Activated naive CD8-positive, alpha-beta T cell treated with anti-CD3 and anti-CD28 coated beads for 36 hours (primary cell): Measurements from ENCODE around the gene SSX2IP. TPM values are rescaled to one million over a fixed set of nuclear protein-coding genes. Genes with fewer than 3 reads are reported as not detected.
"Not testable (repeated sequence)": the region's sequence is repeated elsewhere in the genome, so short reads cannot be mapped to it uniquely, and the experiment has no call there.

ENCODE experiments used
- DNase-seq: peaks from one replicate; pipeline ENCODE4 v3.0.0; 2021
- H3K27ac Mint-ChIP-seq: one replicate; pipeline ENCODE4 v1.8.0; 2022; ENCODE audit warnings: mild to moderate bottlenecking, moderate library complexity, mixed read lengths
- H3K27me3 Mint-ChIP-seq: one replicate; pipeline ENCODE4 v1.8.0; 2022; ENCODE audit warnings: mild to moderate bottlenecking, mixed read lengths
- H3K36me3 Mint-ChIP-seq: one replicate; pipeline ENCODE4 v1.8.0; 2021; ENCODE audit warnings: mild to moderate bottlenecking, mixed read lengths
- H3K4me1 Mint-ChIP-seq: one replicate; pipeline ENCODE4 v1.8.0; 2021; ENCODE audit warnings: mixed read lengths
- H3K4me3 Mint-ChIP-seq: one replicate; pipeline ENCODE4 v1.8.0; 2022; ENCODE audit warnings: mild to moderate bottlenecking, moderate library complexity, mixed read lengths
- H3K9me3 Mint-ChIP-seq: one replicate; pipeline ENCODE4 v1.8.0; 2022; ENCODE audit warnings: mixed read lengths
- total RNA-seq, 2 experiments: library from RNA; stranded (reverse); gene quantifications; one replicate each; pipeline ENCODE4 v1.2.3, GENCODE V29; 2021

SSX2IP gene
- total RNA-seq, 2 experiments from 2014 or later = 12.4 to 13.1 TPM

DNA sequence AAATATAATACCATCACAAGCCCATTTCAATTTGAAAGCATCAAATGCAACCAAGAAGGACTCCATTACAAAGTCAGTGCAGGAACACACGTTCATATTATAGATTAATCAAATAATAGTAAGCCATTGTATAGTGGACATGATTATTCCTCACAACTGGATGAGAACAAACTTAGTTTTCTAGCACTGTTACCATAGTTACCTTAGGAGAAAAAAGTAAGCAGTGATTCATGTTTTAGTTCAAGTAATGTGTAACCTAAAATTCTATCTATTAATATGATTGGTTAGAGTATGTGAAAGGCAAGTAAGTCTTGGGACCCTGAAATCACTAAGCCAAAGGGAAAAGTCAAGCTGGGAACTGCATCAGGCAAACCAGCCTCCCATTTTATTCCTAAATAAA, 15.2 kb downstream of the SSX2IP start:
- H3K36me3 Mint-ChIP-seq = peaks cover 10% of the 10 kb centered on the region
- H3K9me3 Mint-ChIP-seq = no peaks in the 10 kb centered on the region
- H3K4me3 Mint-ChIP-seq = no peak overlapping the region
- peaks cover 21% of the 10 kb centered on the region for H3K4me1 Mint-ChIP-seq
- no peaks in the 10 kb centered on the region for H3K27me3 Mint-ChIP-seq
- H3K27ac Mint-ChIP-seq = no peak overlapping the region
- no peak for DNase-seq

DNA sequence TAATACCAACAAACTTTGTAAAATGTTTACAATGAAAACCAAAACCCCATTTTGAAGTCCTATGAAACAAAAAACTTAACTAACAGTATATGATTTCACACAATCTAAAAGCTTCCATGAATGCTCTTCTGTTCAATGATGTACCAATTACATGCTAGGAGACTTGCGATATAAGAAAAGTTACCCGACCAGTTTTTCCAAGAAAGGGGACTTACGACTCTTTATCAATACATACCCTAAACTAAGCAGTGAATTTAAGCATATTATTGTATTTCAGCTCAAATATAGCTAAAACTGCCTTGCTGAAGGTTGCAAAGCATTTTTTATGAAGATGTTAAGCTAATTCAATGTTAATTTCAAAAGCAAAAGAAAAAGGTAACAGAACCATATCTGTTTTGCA, 15.6 kb downstream of the SSX2IP start:
- H3K27me3 Mint-ChIP-seq = no peaks in the 10 kb centered on the region
- H3K36me3 Mint-ChIP-seq = peaks cover 10% of the 10 kb centered on the region
- H3K4me1 Mint-ChIP-seq = peaks cover 21% of the 10 kb centered on the region
- no peak for DNase-seq
- H3K9me3 Mint-ChIP-seq = no peaks in the 10 kb centered on the region
- no peak overlapping the region for H3K4me3 Mint-ChIP-seq
- H3K27ac Mint-ChIP-seq = no peak overlapping the region

DNA sequence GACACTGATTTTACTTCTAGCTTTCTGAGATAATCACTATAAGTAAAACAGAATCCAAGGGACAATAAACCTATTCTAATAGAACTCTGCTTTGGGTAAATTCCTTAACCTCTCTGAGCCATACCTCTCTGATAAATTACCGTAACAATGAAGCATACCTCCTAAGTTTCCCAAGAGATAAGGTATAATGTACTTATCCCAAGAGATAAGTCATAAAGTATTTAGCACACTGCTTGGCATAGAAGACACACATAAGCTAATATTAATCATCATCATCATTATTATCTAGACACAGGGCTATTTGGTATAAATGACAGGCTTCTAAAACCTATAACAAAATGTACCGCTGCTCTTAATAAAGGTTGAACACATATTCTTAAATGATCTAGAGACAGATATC, 16.2 kb downstream of the SSX2IP start:
- Mint-ChIP-seq H3K27ac (no peak overlapping the region), H3K36me3 (peaks cover 10% of the 10 kb centered on the region), H3K4me3 (no peak overlapping the region), H3K4me1 (peaks cover 21% of the 10 kb centered on the region), H3K27me3 (no peaks in the 10 kb centered on the region), H3K9me3 (no peaks in the 10 kb centered on the region)
- no peak for DNase-seq

DNA sequence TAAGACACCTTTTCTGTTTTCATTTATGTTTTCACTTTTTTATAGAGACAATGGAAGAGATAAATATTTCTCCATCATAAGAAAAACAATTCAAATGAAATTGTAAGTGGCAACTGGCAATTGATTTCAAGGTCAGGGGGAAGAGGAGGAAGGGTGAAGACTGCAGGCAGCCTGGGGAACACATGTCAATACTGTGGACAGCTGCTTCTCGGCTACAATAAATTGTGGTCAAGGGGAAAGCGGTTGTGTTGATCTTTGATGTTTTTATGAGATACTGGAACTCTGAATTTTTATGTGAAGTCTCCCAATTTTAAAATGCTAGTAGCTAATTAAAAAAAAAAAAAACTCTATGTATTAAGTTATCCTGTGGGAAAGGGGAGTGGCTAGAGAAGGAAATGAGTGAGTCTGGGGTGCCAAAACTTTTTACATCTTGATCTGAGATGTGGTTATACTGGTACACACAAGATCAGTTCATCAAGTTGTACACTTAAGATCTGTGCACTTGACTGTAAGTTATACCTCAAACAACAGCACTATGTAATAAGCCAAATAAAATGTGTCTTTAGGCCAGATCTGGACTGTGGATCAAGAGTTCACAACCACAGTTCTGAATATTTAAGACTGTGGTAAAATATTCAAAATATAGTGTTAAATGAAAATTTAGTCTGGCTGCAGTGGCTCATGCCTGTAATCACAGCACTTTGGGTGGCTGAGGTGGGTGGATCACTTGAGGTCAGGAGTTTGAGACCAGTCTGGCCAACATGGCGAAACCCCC, 18.0 kb downstream of the SSX2IP start:
- H3K4me3 Mint-ChIP-seq = no peak overlapping the region
- H3K27ac Mint-ChIP-seq = no peak overlapping the region
- peaks cover 3% of the 10 kb centered on the region for H3K36me3 Mint-ChIP-seq
- no peaks in the 10 kb centered on the region for H3K9me3 Mint-ChIP-seq
- no peaks in the 10 kb centered on the region for H3K27me3 Mint-ChIP-seq
- no peak for DNase-seq
- H3K4me1 Mint-ChIP-seq = peaks cover 21% of the 10 kb centered on the region

DNA sequence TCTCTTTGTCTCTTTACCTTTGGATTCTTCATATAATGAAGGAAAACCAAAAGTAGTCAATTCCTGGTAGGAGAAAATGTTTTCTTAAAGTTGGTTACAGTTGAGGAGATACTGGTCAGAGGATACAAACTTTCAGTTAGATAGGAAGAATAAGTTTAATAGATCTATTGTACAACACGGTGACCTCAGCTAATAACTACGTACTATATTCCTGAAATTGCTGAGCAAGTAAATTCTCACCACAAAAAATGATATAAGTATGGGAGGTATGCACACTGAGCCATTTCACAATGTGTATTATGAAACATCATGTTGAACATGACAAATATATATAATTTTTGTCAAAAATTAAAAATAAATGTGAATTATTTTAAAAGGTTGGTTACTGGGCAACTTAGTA, 20.4 kb downstream of the SSX2IP start:
- H3K4me3 Mint-ChIP-seq = no peak overlapping the region

DNA sequence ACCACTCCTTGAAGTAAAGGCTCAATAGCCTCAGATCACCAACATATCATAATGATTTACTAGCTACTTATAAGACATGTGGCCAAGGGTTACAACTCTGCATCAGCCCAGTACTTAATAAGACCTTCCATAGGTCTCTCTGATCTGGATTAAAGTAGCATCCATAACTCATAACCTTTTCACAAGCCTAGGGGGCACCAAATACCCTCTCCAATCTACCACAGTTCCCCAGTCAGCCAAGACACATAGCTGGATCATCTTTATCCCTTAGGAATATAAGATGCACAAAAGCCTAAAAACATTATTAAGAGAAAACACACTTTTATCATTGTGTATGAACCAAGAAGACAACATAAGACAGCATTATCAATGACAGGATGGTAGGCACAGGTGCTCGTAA, 22.1 kb downstream of the SSX2IP start:
- H3K4me1 Mint-ChIP-seq = peaks cover 9% of the 10 kb centered on the region
- H3K9me3 Mint-ChIP-seq = no peaks in the 10 kb centered on the region
- H3K27ac Mint-ChIP-seq = no peak overlapping the region
- no peaks in the 10 kb centered on the region for H3K27me3 Mint-ChIP-seq
- H3K4me3 Mint-ChIP-seq = no peak overlapping the region
- no peaks in the 10 kb centered on the region for H3K36me3 Mint-ChIP-seq
- no peak for DNase-seq

More for the DNA sequence above, 20.4 kb downstream of the SSX2IP start:
- H3K4me1 Mint-ChIP-seq = peaks cover 20% of the 10 kb centered on the region
- H3K9me3 Mint-ChIP-seq = no peaks in the 10 kb centered on the region
- DNase-seq = no peak
- no peak overlapping the region for H3K27ac Mint-ChIP-seq
- H3K27me3 Mint-ChIP-seq = no peaks in the 10 kb centered on the region
- H3K36me3 Mint-ChIP-seq = no peaks in the 10 kb centered on the region

DNA sequence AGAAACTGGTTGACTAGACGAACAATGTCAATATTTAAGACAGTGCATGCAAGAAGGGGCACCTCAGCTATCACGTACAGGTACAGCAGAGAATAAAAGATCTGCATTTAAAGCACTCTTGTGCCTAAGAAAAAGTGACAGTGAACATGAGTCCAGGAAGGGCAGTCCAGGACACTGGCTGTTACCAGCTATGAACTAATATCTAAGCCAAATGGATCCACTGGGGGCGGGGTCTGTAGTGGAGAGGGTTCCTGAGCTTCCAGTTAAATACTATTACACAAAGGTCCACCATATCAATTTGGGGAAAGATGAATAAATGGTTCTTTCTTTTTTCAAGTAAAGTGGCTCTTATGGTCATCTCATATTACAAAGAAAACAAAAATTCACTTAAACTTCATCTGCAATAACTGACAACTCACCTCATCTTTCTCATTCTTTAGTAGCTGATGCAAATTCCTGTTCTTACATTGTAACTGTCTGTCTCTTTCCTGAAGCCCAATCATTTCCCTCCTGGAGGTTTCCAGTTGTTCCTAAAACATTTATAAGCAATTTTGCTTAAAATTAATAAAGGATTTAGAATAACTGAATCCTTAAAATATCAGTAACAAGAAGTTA, 24.5 kb downstream of the SSX2IP start:
- peaks cover 6% of the 10 kb centered on the region for H3K36me3 Mint-ChIP-seq
- H3K27ac Mint-ChIP-seq = no peak overlapping the region
- H3K27me3 Mint-ChIP-seq = no peaks in the 10 kb centered on the region
- no peaks in the 10 kb centered on the region for H3K4me1 Mint-ChIP-seq
- H3K9me3 Mint-ChIP-seq = no peaks in the 10 kb centered on the region
- no peak overlapping the region for H3K4me3 Mint-ChIP-seq
- DNase-seq = no peak

DNA sequence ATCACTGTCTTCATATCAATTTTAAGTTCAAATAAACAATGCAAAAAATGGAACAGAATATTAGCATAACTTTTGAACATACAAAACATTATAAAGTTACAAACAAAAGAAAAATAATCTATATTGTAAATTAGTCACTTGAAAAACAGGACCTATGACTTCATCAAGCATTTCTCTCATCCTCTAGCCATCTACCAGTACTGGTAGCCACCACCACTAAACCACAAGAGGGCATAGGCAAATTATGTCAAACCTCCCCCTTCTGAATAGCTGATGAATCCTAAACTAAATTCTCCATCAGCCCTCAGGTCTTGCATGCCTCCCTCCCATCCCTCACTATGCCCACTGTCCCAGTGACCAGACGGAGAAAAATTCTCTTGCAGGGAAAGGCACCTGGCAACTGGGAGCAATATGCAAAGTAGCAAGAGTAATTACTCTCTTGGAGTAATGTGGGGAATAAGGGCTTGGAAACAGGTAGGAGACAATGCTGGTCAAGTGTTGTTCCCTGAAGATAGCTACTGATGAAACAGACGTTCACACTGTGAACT, 37.1 kb downstream of the SSX2IP start:
- H3K27ac Mint-ChIP-seq = no peak overlapping the region
- H3K4me1 Mint-ChIP-seq = no peaks in the 10 kb centered on the region
- H3K36me3 Mint-ChIP-seq = peaks cover 7% of the 10 kb centered on the region
- no peaks in the 10 kb centered on the region for H3K9me3 Mint-ChIP-seq
- DNase-seq = no peak
- no peak overlapping the region for H3K4me3 Mint-ChIP-seq
- H3K27me3 Mint-ChIP-seq = no peaks in the 10 kb centered on the region

DNA sequence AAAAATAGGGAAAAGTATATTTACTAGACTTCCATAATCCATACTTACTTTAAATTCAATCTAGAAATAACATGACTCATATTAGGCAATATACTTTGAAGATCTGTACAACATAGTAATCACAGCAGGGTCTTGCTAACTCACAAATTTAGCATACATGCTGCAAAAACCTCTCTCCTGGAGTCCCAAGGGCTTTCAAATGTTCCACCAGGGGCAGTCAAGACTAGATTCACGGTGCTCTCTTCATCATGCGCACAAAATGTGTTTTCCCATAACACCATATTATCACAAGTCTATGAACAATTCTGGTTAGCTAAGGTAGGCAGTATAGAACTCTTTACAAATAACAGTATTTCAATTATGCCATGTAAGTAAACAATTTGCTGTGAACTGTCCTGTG, 45.8 kb downstream of the SSX2IP start:
- Mint-ChIP-seq H3K4me1 (no peaks in the 10 kb centered on the region), H3K4me3 (no peak overlapping the region), H3K27ac (no peak overlapping the region), H3K27me3 (no peaks in the 10 kb centered on the region), H3K9me3 (no peaks in the 10 kb centered on the region), H3K36me3 (peaks cover 6% of the 10 kb centered on the region)
- no peak for DNase-seq

DNA sequence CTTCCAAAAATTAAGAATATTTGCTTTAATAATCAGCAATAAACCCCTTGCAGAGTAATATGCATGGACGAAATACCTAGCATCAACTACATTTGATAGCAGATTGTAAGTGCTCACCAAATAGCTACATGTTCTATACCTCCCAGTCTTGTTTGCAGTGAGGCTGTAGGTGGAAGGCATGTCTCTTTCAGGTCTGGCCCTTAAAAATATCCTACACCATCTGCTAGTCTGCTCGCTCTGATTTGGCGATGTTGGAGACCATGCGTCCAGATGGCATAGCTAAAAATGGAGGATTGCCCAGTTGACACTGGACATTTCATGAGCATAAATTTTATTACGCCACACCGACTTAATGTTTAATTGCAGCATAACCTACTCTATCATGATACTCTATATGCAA, 47.1 kb downstream of the SSX2IP start:
- no peak overlapping the region for H3K27ac Mint-ChIP-seq
- H3K4me3 Mint-ChIP-seq = no peak overlapping the region
- H3K4me1 Mint-ChIP-seq = no peaks in the 10 kb centered on the region
- no peaks in the 10 kb centered on the region for H3K27me3 Mint-ChIP-seq
- peaks cover 6% of the 10 kb centered on the region for H3K36me3 Mint-ChIP-seq
- no peak for DNase-seq
- no peaks in the 10 kb centered on the region for H3K9me3 Mint-ChIP-seq

DNA sequence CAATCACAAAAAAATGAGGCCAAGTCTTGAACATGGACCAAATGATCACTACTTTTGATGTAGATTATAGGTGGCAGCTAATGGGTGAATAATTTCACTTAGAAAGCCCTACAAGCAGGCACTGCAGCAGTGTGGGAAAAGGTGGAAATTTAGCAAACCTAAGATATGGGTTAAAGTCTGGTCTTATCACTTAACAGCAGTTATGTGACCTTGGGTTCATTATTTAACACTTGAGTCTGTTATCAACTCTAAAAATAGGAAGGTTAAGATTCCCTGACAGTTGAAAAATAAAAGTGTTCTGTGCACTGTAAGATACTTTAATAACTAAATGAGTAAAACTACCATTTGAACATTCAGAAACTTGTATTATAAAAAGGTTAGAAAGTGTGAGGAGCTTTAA, 47.5 kb downstream of the SSX2IP start:
- peaks cover 6% of the 10 kb centered on the region for H3K36me3 Mint-ChIP-seq

DNA sequence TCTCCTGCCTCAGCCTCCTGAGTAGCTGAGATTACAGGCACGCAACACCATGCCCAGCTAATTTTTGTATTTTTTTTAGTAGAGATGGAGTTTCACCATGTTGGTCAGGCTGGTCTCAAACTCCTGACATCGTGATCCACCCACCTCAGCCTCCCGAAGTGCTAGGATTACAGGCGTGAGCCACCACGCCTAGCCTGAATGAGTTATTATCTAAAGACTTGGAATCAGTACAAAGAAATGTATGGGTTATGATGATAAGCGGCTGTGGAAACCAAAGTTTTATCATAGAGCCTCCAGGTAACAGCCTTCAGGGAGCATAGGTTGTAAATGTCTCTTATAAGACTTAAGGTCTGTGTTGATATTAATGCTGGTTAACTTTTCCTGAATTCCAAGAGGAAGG, 50.5 kb downstream of the SSX2IP start:
- not testable (repeated sequence) for H3K27ac Mint-ChIP-seq, DNase-seq, H3K9me3 Mint-ChIP-seq, H3K4me3 Mint-ChIP-seq, H3K36me3 Mint-ChIP-seq, H3K4me1 Mint-ChIP-seq, H3K27me3 Mint-ChIP-seq

More for the DNA sequence above, 47.5 kb downstream of the SSX2IP start:
- Mint-ChIP-seq H3K4me1 (no peaks in the 10 kb centered on the region), H3K27ac (no peak overlapping the region), H3K9me3 (no peaks in the 10 kb centered on the region), H3K27me3 (no peaks in the 10 kb centered on the region), H3K4me3 (no peak overlapping the region)
- DNase-seq = no peak

DNA sequence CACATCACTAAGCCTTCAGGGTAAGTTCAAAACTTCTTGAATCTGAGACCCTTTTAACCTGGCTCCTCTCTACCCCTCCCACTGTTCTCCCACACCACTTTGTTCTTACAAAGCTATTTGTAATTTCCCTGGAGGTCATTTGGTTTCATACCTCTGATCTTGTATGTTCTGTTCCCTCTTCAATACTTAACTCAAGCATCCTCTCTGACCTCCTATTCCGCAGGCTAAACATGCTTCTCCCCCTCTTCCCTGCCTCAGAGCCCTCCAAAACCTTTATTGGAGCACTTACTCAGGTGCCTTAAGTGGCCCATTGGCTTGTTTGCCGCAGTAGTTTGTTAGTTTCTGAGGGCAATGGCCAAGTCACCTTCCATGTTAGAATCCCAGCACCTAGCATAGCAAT, 54.8 kb downstream of the SSX2IP start:
- no peaks in the 10 kb centered on the region for H3K36me3 Mint-ChIP-seq
- no peak overlapping the region for H3K4me3 Mint-ChIP-seq
- H3K27ac Mint-ChIP-seq = no peak overlapping the region
- H3K4me1 Mint-ChIP-seq = peaks cover 8% of the 10 kb centered on the region
- DNase-seq = no peak
- no peaks in the 10 kb centered on the region for H3K9me3 Mint-ChIP-seq
- H3K27me3 Mint-ChIP-seq = no peaks in the 10 kb centered on the region

DNA sequence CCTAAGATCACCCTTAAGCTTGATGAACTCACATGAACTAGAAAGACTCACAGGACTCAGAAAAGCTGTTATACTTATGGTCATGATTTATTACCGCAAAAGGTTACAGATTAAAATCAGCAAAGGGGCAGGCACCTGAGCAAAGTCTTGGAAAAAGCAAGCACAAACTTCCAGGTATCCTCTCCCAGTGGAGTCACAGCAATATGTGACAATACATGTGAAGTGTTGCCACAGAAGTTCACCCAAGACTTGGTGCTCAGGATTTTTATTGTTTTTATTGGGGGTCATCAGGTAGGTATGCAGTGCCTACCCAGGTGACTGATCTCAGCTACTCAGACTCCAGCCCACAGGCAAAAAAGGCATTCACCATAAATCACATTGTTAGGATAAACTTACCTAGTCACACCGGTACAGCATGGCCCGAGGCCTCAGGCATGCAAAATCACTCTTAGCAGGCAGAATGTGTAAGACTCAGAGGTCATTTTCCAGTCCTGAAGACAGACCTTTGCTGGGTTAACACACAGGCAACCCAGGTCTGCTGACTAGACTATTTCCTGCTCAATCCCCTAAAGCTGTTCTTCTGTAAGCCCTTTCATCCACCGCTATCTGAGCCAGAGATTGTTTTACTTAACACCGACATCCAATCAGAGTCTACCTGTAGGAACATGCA, 55.6 kb downstream of the SSX2IP start:
- H3K27ac Mint-ChIP-seq = no peak overlapping the region
- H3K9me3 Mint-ChIP-seq = no peaks in the 10 kb centered on the region
- H3K4me3 Mint-ChIP-seq = no peak overlapping the region
- H3K36me3 Mint-ChIP-seq = no peaks in the 10 kb centered on the region
- H3K4me1 Mint-ChIP-seq = peaks cover 8% of the 10 kb centered on the region
- no peak for DNase-seq
- H3K27me3 Mint-ChIP-seq = no peaks in the 10 kb centered on the region

DNA sequence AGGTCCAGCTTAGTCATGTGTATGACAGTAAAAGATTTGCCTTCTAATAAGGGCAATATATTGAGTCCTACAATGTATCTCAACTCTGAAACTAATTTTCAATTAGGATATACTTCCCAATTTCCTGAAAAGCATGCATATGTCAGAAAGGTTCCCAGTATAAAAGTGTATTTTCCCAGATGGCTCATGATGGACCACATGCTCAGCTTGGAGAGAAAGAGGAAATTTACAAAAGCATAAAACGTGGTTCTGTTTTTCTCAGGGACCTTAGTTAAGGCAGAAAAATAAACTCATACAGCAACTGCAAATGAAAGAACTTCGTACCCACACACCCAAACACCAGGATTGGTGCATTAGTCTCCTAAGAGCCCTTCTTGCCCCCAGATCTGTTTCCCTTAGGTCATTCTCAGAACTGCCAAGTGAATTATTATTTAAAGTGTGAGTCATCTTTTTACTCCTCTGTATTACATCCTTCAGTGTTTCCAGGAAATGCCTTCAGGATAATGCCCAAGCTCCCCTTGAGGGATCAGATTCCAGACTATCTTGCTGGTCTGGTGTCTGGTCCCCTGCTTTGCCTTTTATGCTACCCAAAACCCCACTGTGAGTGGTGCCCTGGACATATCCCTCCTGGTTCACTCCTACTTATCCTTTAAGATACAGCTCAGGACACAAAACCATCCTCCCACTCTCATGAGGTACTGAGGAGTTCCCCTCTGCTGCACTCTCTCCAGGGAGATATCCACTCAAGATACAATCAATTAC, 57.4 kb downstream of the SSX2IP start:
- Mint-ChIP-seq H3K4me1 (peaks cover 10% of the 10 kb centered on the region), H3K9me3 (no peaks in the 10 kb centered on the region), H3K27me3 (no peaks in the 10 kb centered on the region), H3K27ac (no peak overlapping the region), H3K36me3 (no peaks in the 10 kb centered on the region), H3K4me3 (no peak overlapping the region)
- DNase-seq = peak; percentile 11
